Fibroblast of lung (primary cell): Measurements from ENCODE around the gene MAML2.

Experiments
- EZH2 ChIP-seq: IDR thresholded peaks from 2 replicates; pipeline ENCODE4 v1.5.1; 2012; ENCODE audit warnings: low read length, control low read depth, mild to moderate bottlenecking; ENCODE audit errors: missing control alignments
- TF ChIP-seq, protein P1 (sequence below), 2 donors: IDR thresholded peaks in 1 of 2; conservative IDR thresholded peaks in 1 of 2; 1 replicate in 1 of 2; 2 replicates in 1 of 2; pipeline ENCODE4 v1.5.1; 2011 to 2012; ENCODE audit warnings: low read length in 2 of 2, control low read depth in 1 of 2, inconsistent platforms in 1 of 2, low read depth in 1 of 2, mild to moderate bottlenecking in 1 of 2

DNA sequence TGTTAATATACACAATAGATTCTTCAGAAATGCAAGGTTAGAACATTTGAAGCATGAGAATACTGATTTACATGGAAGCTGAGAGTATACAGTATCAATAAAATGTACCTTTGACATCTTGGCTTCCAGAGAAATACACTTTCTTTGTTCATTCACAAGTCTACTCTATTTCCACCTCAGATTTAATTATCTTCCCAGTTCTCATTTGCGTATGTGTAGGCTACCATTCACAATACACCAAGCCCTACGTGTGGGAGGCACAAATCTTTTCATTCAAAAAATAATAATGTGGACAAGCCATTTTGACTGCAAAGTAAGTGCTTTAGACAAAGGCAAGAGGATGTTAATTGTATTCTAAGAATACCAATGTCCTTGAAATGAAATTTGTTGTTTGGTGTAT, 286.4 kb downstream of the MAML2 start:
- TF ChIP-seq, protein P1, sequence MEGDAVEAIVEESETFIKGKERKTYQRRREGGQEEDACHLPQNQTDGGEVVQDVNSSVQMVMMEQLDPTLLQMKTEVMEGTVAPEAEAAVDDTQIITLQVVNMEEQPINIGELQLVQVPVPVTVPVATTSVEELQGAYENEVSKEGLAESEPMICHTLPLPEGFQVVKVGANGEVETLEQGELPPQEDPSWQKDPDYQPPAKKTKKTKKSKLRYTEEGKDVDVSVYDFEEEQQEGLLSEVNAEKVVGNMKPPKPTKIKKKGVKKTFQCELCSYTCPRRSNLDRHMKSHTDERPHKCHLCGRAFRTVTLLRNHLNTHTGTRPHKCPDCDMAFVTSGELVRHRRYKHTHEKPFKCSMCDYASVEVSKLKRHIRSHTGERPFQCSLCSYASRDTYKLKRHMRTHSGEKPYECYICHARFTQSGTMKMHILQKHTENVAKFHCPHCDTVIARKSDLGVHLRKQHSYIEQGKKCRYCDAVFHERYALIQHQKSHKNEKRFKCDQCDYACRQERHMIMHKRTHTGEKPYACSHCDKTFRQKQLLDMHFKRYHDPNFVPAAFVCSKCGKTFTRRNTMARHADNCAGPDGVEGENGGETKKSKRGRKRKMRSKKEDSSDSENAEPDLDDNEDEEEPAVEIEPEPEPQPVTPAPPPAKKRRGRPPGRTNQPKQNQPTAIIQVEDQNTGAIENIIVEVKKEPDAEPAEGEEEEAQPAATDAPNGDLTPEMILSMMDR (conservative IDR thresholded peaks at IDR 0.05 in 1 of 2, IDR thresholded peaks at IDR 0.05 in 1 of 2; ENCODE audit: low read depth in 1 of 2, low read length in 2 of 2) = no peak
- TF ChIP-seq EZH2 = no peak
